Right renal cortex interstitium (tissue), 3 donors: ENCODE data around the gene C20orf144. TPM values are rescaled to one million over a fixed set of nuclear protein-coding genes. Genes with fewer than 3 reads are reported as not detected.
"Not testable (repeated sequence)": the region's sequence is repeated elsewhere in the genome, so short reads cannot be mapped to it uniquely, and the experiment has no call there.

Experiments used
- DNase-seq, 3 donors: peaks; one replicate each; pipeline ENCODE4 v3.0.0-alpha.2; 2013; ENCODE audit warnings: low read depth in 3 of 3, low spot score in 2 of 3
- polyA plus RNA-seq, 3 donors: library from polyadenylated mRNA; unstranded; fragments of 120-200 nt; gene quantifications; one replicate each; pipeline ENCODE4 v1.2.1, GENCODE V29; 2013; ENCODE audit not compliant: insufficient read length in 3 of 3

The C20orf144 gene
- polyA plus RNA-seq = under 1 TPM; 0.16 to 0.21 (median 0.19) TPM

- no peak for DNase-seq
These were observed at the start of gene C20orf144 for GRCh38 chr20:33662172-33662571. C20orf144 (plus strand) TSS chr20:33662327; CDS start chr20:33662346, 19 bp downstream.

- DNase-seq = no peak
These were observed 40.3 kb upstream of the C20orf144 start for GRCh38 chr20:33621717-33622400.

GRCh38 chr20:33622705-33623365 lies 39.3 kb upstream of the C20orf144 start:
- no peak for DNase-seq

- DNase-seq = no peak
These were observed 37.7 kb upstream of the C20orf144 start for GRCh38 chr20:33624399-33624798.

- no peak for DNase-seq
These were observed 35.9 kb upstream of the C20orf144 start for GRCh38 chr20:33626190-33626589.

- DNase-seq = no peak
These were observed 34.4 kb upstream of the C20orf144 start for GRCh38 chr20:33627577-33628216.

GRCh38 chr20:33629533-33629932 lies 32.6 kb upstream of the C20orf144 start:
- DNase-seq = no peak

GRCh38 chr20:33629979-33630378 lies 32.1 kb upstream of the C20orf144 start:
- no peak for DNase-seq

GRCh38 chr20:33630507-33630906 lies 31.6 kb upstream of the C20orf144 start:
- DNase-seq = no peak

- not testable (repeated sequence) for DNase-seq
These were observed 30.2 kb upstream of the C20orf144 start for GRCh38 chr20:33631910-33632309.

- DNase-seq = no peak
These were observed 26.8 kb upstream of the C20orf144 start for GRCh38 chr20:33635341-33635740.

GRCh38 chr20:33636776-33637175 lies 25.4 kb upstream of the C20orf144 start:
- no peak for DNase-seq

- DNase-seq = no peak
These were observed 21.8 kb upstream of the C20orf144 start for GRCh38 chr20:33640287-33640686.

GRCh38 chr20:33644313-33645071 lies 17.6 kb upstream of the C20orf144 start:
- DNase-seq = no peak

- DNase-seq = no peak
These were observed 17.1 kb upstream of the C20orf144 start for GRCh38 chr20:33645072-33645358.

- no peak for DNase-seq
These were observed 16.7 kb upstream of the C20orf144 start for GRCh38 chr20:33645396-33645795.

GRCh38 chr20:33646191-33646590 lies 15.9 kb upstream of the C20orf144 start:
- no peak for DNase-seq

- not testable (repeated sequence) for DNase-seq
These were observed 15.0 kb upstream of the C20orf144 start for GRCh38 chr20:33646959-33647602.

GRCh38 chr20:33647603-33648395 lies 14.3 kb upstream of the C20orf144 start:
- no peak for DNase-seq
